G401.6 (cell line): ENCODE results near the gene MYO9B.

Source experiments
- FAIRE-seq: peaks from 2 replicates; lab custom pipeline; 2012; peaks lifted over from hg19 to GRCh38; lab: Jason Lieb, UNC

Gene MYO9B

DNA sequence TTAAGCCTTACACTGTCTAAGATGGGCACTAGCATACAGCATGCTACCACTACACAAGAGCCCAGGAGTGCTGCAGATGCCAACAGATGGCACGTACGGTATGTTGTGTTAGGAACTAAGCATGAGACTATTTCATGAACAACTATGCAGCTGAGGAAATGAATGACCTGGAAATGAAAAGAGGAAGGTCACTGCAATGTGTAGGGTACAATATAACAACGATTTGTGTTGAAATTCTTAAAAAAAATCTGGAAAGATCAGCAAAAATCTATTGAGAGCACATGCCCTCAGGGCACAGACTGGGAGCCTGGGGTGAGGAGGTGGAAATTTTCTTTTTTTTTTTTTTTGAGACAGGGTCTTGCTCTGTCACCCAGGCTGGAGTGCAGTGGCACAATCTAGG, 14.8 kb upstream of the MYO9B start:
- no peak for FAIRE-seq

DNA sequence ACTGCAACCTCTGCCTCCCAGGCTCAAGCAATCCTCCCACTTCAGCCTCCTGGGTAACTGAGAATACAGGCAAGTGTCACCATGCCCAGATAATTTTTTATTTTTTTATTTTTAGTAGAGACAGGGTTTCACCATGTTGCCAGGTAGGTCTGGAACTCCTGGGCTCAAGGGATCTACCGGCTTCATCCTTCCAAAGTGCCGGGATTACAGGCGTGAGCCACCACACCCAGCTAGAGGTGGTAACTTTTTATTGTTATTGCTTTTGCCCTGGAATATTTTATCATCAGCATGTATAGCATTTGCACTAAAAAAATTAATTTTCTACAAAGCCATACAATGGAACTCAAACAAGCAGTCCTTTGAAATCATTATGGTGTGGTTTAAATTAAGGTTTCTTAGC, 14.4 kb upstream of the MYO9B start:
- FAIRE-seq = no peak

DNA sequence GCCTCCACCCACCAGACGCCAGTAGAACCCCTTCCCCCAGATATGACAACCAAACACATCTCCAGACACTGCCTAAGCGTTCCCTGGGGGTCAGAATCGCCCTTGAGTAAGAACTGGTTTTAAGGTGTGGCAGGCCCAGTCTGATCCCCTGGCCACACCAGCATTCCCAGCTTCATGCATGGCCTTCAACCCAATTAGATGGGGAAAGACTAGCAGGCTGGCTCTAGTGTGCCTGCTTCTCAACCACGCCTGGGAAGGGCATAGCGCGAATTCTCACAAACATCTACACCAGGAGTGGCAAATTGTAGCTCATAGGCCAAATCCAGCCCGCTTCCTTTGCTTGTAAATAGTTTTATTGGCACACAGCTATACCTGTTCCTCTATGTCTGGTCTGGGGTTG, 13.9 kb upstream of the MYO9B start:
- FAIRE-seq = no peak

DNA sequence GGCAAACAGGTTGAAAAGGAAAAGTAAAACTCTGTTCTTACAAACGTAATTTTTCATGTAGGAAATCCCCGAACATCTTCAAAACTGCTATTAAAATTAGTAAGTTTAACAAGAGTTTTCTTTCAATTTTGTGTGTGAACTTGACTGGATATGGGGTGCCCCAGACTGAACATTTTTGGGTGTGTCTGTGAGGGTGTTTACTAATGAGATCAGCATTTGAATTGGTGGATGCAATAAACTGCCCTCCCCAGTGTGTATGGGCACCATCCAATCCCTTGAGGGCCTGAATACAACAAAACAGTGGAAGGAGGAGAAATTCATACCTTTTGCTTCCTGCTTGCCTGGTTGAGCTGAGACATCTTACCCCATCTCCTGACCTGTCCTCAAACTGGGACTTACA, 12.1 kb upstream of the MYO9B start:
- no peak for FAIRE-seq

DNA sequence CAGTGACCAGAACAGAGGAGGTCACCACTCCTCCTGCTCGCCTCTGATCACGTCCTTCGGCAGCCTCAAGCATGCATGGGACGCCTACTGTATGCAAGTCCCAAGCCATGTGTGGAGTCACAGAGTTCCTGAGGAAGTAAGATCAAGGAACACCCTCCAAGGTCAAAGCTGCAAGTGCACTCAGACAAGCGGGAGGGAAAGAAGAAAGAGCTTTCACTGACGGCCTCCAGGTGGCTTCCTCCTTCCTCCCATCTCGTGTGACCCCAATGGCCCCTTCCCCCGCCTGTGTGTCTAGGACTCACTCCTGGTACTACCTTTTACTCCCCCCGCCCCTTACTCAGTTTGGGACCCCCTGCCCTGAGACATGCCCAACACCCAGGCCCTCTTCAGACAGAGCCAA, 6.4 kb upstream of the MYO9B start:
- no peak for FAIRE-seq

DNA sequence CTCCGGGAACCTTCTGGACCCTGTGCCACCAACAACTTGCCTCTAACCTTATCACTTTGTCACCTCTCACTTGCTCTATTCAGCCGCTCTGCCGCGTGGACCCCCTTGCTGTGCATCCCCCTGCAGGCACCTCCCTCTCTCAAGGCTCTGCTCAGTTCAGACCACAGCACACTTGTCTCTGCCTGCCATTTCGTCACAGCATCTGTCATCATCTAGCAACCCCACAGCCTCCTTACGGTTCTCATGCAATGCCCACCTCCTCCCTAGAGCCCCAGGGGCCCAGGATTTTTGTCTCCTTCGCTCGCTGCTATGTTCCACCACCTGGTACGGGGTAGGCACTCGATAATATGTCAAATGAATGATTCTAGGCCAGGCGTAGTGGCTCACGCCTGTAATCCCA, 5.2 kb upstream of the MYO9B start:
- no peak for FAIRE-seq

DNA sequence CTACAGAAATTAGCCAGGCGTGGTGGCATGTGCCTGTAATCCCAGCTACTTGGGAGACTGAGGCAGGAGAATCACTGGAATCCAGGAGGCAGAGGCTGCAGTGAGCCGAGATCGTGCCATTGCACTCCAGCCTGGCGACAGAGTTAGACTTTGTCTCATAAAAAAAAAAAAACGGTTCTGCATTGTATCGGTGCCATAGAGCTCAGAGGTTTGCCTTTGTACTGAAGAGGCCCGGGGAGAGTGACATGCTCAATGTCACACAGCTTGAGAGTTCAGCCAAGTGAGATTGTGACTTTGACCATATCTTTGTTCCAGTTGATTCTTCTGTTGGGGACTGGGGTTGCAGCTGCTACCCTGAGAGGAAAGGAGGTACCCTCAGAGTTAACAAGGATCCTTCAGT, 4.7 kb upstream of the MYO9B start:
- FAIRE-seq = no peak

DNA sequence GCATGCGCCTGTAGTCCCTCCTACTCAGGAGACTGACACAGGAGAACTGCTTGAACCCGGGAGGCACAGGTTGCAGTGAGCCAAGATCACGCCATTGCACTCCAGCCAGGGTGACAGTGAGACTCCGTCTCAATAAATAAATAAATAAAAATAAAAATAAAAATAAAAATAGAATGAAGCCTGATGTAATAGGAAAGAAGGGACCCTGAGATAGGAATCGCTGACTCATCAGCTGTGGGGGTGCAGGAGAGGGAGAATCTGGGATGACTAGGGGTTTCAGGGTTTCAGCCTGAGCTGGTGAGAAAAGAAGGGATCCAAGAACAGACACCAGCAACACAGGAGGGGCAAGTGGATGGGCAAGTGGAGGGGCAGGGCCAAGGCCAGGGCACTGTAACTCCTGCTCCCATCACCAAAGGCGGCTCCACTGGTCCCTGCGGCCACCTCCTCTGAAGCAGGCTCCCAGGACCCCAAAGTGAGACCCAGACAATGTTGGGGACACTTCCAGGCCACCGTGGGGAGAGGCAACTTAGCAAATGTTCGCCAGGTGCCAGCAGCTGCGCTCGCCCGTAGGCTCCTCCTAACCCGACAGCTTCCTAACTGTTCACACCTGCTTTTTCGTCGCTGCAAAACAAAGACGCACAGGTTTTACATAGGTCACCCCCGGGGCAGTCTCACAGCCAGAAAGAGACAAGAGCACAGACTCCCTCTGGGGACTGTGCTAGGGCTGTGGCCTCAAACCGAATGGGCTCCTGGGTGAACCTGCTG, 1.5 kb upstream of the MYO9B start:
- no peak for FAIRE-seq

DNA sequence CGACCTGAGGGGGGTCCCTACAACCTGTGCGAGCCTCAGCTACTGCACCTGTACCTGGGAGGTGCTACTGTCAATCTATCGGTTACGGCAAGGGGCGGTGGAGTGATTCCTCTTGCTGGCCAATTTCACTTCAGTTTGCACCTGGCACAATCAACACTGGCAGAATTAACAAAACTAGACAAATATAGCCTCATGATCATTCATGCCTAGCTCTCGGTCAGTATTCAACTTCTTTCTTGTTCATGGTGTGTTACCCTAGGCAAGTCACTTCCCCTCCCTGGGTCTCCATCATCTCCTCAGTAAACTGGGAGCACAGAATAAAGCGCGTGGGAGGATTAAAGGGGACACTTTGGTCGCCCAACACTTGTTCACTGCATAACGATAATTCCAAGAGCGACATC, 943 bp upstream of the MYO9B start:
- FAIRE-seq = no peak

DNA sequence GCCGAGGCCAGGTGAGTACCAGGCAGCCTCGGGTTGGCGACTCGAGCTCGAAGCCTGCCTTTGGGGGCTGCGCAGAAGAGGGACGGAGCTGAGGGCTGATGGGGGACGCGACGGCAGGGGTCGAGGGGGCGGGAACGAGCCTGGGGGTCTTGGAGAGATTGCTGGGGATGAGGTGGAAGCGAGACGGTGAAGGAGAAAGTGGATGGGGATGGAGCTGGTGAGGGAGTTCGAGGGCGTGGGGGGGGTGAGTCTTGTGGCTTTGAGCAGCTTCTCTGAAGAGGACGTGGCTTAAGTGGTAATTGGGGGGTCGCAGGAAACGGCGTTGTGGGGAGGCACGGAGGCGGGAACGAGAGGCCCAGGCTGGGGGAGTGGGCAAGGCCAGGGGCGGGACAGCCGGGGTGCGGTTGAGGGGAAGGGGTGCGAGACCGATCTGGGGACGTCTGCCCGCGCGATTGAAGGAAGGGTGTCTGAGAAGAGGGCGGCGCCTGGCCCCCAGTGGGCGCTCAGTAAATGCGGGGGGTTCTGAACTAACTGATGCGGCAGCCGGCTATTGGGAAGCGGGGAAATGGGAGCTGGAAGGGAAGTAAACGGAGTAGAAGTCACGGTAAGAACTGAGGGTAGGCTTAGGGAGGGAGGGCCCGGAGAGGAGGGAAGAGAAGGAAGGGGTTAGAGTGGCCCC, 426 bp downstream of the MYO9B start:
- no peak for FAIRE-seq

DNA sequence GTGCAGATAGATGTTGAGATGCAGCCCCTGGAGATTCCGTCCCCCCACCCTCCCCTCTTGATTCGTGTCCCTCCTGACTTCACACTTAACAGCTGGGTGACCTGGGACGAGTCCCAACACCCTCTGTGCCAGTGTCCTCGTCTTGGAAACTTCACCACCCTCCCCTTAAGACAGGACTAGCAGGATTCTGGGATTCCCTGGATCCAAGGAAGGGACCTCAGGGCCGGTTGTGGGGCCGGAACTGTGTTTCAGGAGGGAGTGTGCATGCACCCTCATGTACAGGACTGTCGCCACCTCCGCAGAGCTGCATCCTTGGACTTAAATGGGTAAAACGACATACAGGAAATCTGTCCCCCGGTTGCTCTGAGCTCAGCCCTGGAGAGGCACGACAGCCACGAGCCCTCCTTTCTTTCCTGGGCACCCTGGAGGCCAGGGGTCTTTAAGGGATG, 990 bp downstream of the MYO9B start:
- no peak for FAIRE-seq

DNA sequence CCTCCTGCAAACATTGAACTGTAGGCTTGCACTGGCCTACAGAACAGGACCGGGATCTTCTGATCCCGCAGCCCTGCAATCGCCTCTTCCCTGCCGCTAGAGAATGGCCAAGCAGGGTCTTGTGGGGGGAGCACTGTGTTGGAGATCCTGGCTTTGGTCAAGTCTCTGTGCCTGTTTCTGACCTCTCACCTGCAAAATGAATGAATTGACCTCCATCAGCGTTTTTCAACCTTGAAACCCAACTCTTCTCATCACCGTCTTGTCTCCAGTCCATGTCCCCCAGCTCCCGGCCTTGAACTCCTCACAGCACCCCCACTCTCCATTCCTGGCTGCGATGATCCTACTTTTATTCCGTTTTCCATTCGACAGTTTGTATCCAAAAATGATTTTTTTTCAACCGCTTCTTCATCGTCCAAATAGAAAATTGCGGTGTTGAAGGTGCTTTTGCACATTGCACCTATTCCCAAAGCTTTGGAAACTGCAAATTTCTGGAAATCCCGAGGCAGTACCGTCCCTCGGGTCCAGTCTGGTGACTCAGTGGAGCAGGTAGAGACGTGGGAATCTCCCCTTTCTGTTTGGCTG, 2.0 kb downstream of the MYO9B start:
- no peak for FAIRE-seq

DNA sequence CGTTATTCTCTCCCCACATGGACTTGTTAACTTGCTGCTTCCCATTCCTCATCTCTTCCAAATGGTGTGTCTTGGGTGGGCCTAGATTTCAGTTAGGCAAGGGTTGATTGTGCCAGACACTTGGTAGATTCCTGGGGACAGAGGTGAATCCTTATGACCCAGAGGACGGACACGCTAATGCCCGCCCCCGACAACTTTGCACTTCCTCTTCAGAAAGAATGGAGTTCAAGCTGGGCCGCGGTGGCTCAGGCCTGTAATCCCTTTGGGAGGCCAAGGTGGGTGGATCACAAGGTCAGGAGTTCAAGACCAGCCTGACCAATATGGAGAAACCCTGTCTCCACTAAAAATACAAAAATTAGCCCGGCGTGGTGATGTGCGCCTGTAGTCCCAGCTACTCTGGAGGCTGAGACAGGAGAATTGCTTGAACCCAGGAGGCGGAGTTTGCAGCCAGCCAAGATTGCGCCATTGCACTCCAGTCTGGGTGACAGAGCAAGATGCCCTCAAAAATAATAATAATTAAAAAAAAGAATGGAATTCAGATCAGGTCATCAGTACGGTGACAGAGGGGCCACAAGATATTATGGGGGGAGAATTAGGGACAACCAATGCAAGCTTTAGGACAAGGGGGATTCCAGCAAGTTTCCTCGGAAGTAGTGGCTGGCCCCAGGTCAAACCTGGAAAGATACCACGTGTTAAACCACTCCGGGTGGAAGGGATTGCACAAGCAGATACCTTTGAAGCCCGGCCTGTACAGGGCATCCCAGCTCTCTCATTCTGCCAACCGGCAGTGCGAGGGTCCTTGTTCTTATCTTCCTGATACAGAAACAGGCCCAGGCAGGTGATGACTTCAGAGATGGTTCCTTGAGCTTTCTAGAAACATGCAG, 2.7 kb downstream of the MYO9B start:
- FAIRE-seq = no peak

DNA sequence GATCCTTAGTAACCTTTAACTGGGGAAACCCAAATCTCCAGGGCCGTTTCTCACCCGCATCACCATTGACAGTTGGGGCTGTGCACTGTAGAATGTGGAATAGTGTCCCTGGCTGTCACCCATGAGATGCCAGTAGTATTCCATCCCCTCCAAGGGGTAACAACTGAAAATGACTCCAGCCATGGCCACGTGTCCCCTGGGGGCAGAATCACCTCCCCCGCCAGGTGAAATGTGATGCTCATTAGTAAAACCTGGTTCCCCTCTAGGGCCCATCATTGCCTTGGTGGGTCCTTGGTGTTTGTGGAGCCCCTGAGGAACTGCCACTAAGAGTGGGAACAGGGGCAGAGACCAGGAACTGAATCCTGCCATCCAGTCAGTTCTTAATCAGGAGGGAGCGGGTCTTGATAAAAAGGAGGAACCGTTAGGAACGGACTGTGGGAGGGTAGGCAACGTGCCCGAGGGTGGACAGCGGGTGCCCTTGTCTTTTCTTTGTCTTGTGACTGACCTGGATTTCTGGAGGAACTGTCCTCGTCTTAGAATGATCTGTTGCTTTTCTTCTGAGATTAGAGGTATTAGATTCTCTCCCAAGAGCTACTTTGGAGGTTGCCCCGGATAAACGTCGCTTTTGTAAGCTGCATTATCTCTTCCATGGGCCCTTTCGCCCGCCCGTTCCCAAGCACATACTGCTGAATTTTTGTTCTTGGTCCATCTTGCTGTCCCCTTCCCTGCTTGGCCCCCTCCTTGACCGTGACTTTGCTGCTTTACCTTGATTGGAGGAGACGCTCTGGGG, 3.5 kb downstream of the MYO9B start:
- no peak for FAIRE-seq

DNA sequence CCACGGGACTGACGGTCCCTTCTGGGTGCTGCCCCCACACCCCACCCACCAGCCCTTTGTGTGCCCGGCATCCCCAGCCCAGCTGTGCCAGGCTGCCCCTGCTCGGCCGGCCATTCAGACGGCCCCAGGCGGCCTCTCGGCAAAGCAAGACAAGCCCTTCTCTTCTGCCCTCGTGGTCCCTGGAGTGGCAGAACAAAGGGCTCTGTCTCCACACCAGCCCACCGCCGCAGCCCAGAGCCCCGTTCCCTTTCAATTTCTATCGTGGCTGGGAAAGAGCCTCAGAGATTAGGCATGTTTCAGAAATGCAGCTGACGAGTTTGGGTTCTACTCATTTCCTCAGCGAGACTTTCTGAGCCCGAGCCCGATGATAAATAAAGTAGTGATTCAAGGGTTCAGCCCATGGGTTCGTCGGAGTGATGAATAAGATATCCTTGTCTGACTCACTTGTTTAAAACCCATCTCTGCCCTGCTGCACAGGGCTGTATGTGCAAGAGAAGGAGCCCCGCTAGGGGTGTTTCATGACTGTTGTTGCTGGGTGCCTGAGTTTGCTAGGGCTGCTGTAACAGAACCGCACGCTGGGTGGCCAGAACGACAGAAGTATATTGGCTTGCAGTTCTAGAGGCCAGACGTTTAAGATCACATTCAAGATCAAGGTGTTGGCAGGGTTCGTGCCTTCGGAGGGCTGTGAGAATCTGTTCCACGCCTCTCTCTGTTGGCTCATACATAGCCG, 4.3 kb downstream of the MYO9B start:
- no peak for FAIRE-seq

DNA sequence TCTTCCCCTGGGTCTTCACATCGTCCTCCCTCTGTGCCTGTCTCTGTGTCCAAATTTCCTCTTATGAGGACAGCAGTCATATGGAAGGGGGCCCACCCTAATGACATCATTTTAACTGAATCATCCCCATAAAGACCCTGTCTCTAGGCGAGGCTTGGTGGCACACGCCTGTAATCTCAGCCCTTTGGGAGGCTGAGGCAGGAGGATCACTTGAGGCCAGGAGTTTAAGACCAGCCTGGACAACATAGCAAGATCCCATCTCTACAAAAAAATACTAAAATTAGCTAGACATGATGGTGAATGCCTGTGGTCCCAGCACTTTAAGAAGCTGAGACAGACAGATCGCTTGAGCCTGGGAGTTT, 4.8 kb downstream of the MYO9B start:
- FAIRE-seq = no peak

DNA sequence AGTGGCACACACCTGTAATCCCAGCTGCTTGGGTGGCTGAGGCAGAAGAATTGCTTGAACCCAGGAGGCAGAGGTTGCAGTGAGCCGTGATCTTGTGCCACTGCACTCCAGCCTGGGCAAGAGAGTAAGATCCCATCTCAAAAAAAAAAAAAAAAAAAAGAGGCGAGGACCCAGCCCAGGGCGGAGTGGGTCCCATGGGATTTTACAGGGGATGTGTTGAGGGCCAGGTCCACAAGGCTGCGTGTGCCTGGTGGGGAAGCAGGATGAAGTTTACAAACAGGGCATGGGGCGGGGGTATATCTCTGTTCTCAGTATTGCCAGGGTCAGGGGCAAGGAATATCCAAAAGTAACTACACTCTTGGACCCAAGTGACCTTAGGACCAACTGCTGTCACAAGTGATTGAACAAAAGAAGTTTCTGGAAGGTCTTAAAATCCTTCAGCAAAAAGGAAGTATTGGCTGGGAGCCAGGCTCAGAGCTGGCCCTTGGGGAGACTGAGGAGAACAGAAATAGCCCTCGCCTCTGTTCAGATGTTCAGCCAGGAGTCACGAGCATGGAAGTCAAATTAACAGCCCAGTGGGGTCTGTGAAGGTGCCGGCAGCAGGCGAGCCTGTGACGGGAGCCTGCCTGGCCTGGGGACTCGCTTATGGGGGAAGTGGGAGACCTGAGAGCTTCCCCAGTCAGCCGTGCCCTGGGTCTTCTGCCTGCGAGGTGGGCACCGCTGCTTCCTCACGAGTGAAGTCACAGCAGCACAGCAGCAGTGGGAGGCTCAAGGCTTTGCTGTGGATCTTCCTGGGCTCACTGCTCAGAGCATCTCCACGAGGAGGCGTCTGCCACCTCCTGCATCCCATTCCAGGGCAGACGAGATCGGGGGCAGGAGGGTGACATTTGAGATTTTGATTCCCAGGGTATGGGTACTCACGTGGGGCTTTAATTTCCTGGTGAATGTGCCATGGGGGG, 6.4 kb downstream of the MYO9B start:
- no peak for FAIRE-seq

DNA sequence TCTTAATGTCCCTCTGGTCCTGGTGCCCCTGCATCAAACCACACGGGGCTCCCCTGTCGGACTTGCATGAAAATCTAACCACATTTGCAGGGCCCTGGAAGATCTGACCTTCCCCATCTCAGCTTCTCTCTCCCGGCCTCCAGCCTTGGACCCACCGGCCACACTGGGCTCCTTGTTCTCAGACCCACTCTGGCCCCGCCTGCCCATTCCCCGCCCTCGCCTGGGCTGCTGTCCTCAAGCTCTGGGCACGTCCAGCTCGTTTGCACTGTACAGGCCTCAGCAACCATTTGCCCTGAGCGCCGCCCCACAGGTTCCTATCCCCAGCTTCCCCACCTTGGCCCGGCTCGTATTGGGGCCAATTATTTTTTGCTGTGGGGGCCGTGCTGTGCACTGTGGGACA, 10.5 kb downstream of the MYO9B start:
- FAIRE-seq = no peak

DNA sequence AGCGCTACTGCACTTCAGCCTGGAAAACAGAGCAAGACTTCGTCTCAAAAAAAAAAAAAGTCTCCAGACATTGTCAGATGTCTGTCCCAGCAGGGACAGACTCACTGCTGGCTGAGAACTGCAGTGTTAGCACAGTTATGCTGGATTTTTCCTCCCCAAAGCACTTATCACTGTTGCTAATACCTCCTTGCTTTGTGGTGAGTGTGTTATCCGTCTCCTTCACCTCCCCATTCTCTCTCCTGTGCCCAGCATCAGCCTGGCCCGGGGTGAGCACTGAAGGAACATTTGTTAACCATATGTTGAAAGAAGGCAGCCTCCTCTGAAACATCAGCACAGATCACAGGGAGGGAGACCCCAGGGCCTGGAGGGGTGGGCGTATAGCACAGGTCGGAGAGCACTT, 11.3 kb downstream of the MYO9B start:
- no peak for FAIRE-seq

DNA sequence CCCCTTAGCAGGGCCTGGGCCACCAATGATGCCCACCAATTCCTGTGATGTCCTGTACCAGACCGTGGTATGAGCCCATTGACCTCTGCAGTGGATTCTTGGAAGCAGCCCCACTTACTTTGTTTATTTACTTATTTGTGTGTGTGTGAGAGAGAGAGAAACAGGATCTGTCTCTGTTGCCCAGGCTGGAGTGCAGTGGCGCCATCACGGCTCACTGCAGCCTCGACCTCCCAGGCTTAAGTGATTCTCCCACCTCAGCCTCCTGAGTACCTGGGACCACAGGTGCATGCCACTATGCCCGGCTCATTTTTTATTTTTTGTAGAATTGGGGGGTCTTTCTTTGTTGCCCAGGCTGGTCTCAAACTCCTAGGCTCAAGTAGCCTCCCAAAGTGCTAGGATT, 13.0 kb downstream of the MYO9B start:
- FAIRE-seq = no peak
